ENCODE measurements around the gene WFS1. TPM values are rescaled to one million over a fixed set of nuclear protein-coding genes. Genes with fewer than 3 reads are reported as not detected.
A peak's percentile ranks its signal among the peaks of the same experiment; 100 is the strongest.

The WFS1 gene
- 23.7 TPM for polyA plus RNA-seq (2013, experiment 1 of 2)
- 21.6 TPM for polyA plus RNA-seq (2013, experiment 2 of 2)

GRCh38 chr4:6269616-6270511, at the start of gene WFS1:
TSS of gene WFS1 (plus strand) at chr4:6269850. CDS start at chr4:6277456, 7,606 bp downstream.
- Histone ChIP-seq H3K23ac (ENCODE audit: low read length) (peak within 1 kb of the TSS; percentile 3), H3K4me1 (ENCODE audit: control insufficient read depth, low read depth, low read length) (peaks cover 2% of the 10 kb centered on the region), H3K79me2 (ENCODE audit: control insufficient read depth, insufficient read depth, low read length) (peaks cover 3% of the 10 kb centered on the region), H3K4me2 (ENCODE audit: low read length) (peak within 1 kb of the TSS; percentile 71), H4K5ac (ENCODE audit: low read length) (no peak within 1 kb of the TSS), H3K27ac (ENCODE audit: low read depth, low read length) (no peak within 1 kb of the TSS), H2AK5ac (ENCODE audit: low read length) (no peak within 1 kb of the TSS), H3K9ac (ENCODE audit: low read length) (peak within 1 kb of the TSS; percentile 90), H3K18ac (ENCODE audit: low read length) (peak within 1 kb of the TSS; percentile 82), H3K27me3 (ENCODE audit: insufficient read depth, low read length, poor library complexity) (no peaks in the 10 kb centered on the region), H3K56ac (ENCODE audit: low read length) (peak within 1 kb of the TSS; percentile 94), H3K4me3 (ENCODE audit: low read length) (peak within 1 kb of the TSS; percentile 77), H3K36me3 (ENCODE audit: control insufficient read depth, insufficient read depth, low read length) (no peaks in the 10 kb centered on the region), H2BK120ac (ENCODE audit: low read depth, low read length) (no peak within 1 kb of the TSS), H3K4ac (ENCODE audit: low read depth, low read length) (peak within 1 kb of the TSS; percentile 78), H2BK5ac (ENCODE audit: low read length) (no peak within 1 kb of the TSS), H2BK15ac (replicated peaks; ENCODE audit: low read depth) (no peak within 1 kb of the TSS), H4K8ac (ENCODE audit: low read depth, low read length) (no peak within 1 kb of the TSS), H3K79me1 (ENCODE audit: low read length) (peaks cover 6% of the 10 kb centered on the region)
- WGBS (ENCODE audit: extremely low coverage, insufficient coverage, low lambda C conversion rate) = no CpG with 5 or more reads among the region's 104 CpGs
- peak; percentile 99 for DNase-seq

GRCh38 chr4:6221301-6221850, 48.3 kb upstream of the WFS1 start:
- no peaks in the 10 kb centered on the region for H3K36me3 ChIP-seq (ENCODE audit: control insufficient read depth, insufficient read depth, low read length)
- peak overlapping the region; percentile 40 for H3K4me2 ChIP-seq (ENCODE audit: low read length)
- H2BK5ac ChIP-seq (ENCODE audit: low read length) = no peak overlapping the region
- no peak overlapping the region for H4K8ac ChIP-seq (ENCODE audit: low read depth, low read length)
- H2BK15ac ChIP-seq (replicated peaks; ENCODE audit: low read depth) = no peak overlapping the region
- WGBS (ENCODE audit: extremely low coverage, insufficient coverage, low lambda C conversion rate) = no CpG with 5 or more reads among the region's 16 CpGs
- no peak overlapping the region for H2AK5ac ChIP-seq (ENCODE audit: low read length)
- no peak overlapping the region for H2BK120ac ChIP-seq (ENCODE audit: low read depth, low read length)
- H3K56ac ChIP-seq (ENCODE audit: low read length) = no peak overlapping the region
- H3K27me3 ChIP-seq (ENCODE audit: insufficient read depth, low read length, poor library complexity) = no peaks in the 10 kb centered on the region
- no peak overlapping the region for H3K27ac ChIP-seq (ENCODE audit: low read depth, low read length)
- no peaks in the 10 kb centered on the region for H3K79me2 ChIP-seq (ENCODE audit: control insufficient read depth, insufficient read depth, low read length)
- H3K4me3 ChIP-seq (ENCODE audit: low read length) = no peak overlapping the region
- H3K9ac ChIP-seq (ENCODE audit: low read length) = no peak overlapping the region
- H3K23ac ChIP-seq (ENCODE audit: low read length) = no peak overlapping the region
- H3K4ac ChIP-seq (ENCODE audit: low read depth, low read length) = no peak overlapping the region
- DNase-seq = peak; percentile 63
- peaks cover 6% of the 10 kb centered on the region for H3K4me1 ChIP-seq (ENCODE audit: control insufficient read depth, low read depth, low read length)
- H4K5ac ChIP-seq (ENCODE audit: low read length) = no peak overlapping the region
- no peaks in the 10 kb centered on the region for H3K79me1 ChIP-seq (ENCODE audit: low read length)
- no peak overlapping the region for H3K18ac ChIP-seq (ENCODE audit: low read length)

GRCh38 chr4:6221851-6222760, 47.5 kb upstream of the WFS1 start:
- peak; percentile 81 for DNase-seq
- Histone ChIP-seq H3K9ac (ENCODE audit: low read length) (no peak overlapping the region), H3K23ac (ENCODE audit: low read length) (no peak overlapping the region), H3K4me2 (ENCODE audit: low read length) (peak overlapping the region; percentile 18), H3K4me3 (ENCODE audit: low read length) (no peak overlapping the region), H3K4me1 (ENCODE audit: control insufficient read depth, low read depth, low read length) (peaks cover 6% of the 10 kb centered on the region), H3K36me3 (ENCODE audit: control insufficient read depth, insufficient read depth, low read length) (no peaks in the 10 kb centered on the region), H3K4ac (ENCODE audit: low read depth, low read length) (no peak overlapping the region), H2BK120ac (ENCODE audit: low read depth, low read length) (no peak overlapping the region), H2BK5ac (ENCODE audit: low read length) (no peak overlapping the region), H3K56ac (ENCODE audit: low read length) (peak overlapping the region; percentile 53), H3K27me3 (ENCODE audit: insufficient read depth, low read length, poor library complexity) (no peaks in the 10 kb centered on the region), H3K27ac (ENCODE audit: low read depth, low read length) (no peak overlapping the region), H4K8ac (ENCODE audit: low read depth, low read length) (no peak overlapping the region), H3K79me1 (ENCODE audit: low read length) (no peaks in the 10 kb centered on the region), H4K5ac (ENCODE audit: low read length) (no peak overlapping the region), H3K79me2 (ENCODE audit: control insufficient read depth, insufficient read depth, low read length) (no peaks in the 10 kb centered on the region), H3K18ac (ENCODE audit: low read length) (no peak overlapping the region), H2BK15ac (replicated peaks; ENCODE audit: low read depth) (no peak overlapping the region), H2AK5ac (ENCODE audit: low read length) (no peak overlapping the region)
- no CpG with 5 or more reads among the region's 84 CpGs for WGBS (ENCODE audit: extremely low coverage, insufficient coverage, low lambda C conversion rate)

- Histone ChIP-seq H3K23ac (ENCODE audit: low read length) (no peak overlapping the region), H4K8ac (ENCODE audit: low read depth, low read length) (no peak overlapping the region), H3K79me1 (ENCODE audit: low read length) (no peaks in the 10 kb centered on the region), H3K36me3 (ENCODE audit: control insufficient read depth, insufficient read depth, low read length) (no peaks in the 10 kb centered on the region), H3K9ac (ENCODE audit: low read length) (no peak overlapping the region), H4K5ac (ENCODE audit: low read length) (no peak overlapping the region), H2AK5ac (ENCODE audit: low read length) (no peak overlapping the region), H3K27ac (ENCODE audit: low read depth, low read length) (no peak overlapping the region), H3K4me2 (ENCODE audit: low read length) (no peak overlapping the region), H3K18ac (ENCODE audit: low read length) (no peak overlapping the region), H3K4me1 (ENCODE audit: control insufficient read depth, low read depth, low read length) (peaks cover 6% of the 10 kb centered on the region), H3K79me2 (ENCODE audit: control insufficient read depth, insufficient read depth, low read length) (no peaks in the 10 kb centered on the region), H3K4me3 (ENCODE audit: low read length) (no peak overlapping the region), H2BK15ac (replicated peaks; ENCODE audit: low read depth) (no peak overlapping the region), H3K27me3 (ENCODE audit: insufficient read depth, low read length, poor library complexity) (no peaks in the 10 kb centered on the region), H2BK5ac (ENCODE audit: low read length) (no peak overlapping the region), H3K4ac (ENCODE audit: low read depth, low read length) (no peak overlapping the region), H2BK120ac (ENCODE audit: low read depth, low read length) (no peak overlapping the region), H3K56ac (ENCODE audit: low read length) (no peak overlapping the region)
- DNase-seq = peak; percentile 89
- no CpG with 5 or more reads among the region's 10 CpGs for WGBS (ENCODE audit: extremely low coverage, insufficient coverage, low lambda C conversion rate)
These were observed 46.8 kb upstream of the WFS1 start for GRCh38 chr4:6222761-6223292.

- DNase-seq = no peak
- H3K18ac ChIP-seq (ENCODE audit: low read length) = no peak overlapping the region
- H4K8ac ChIP-seq (ENCODE audit: low read depth, low read length) = no peak overlapping the region
- H3K79me1 ChIP-seq (ENCODE audit: low read length) = no peaks in the 10 kb centered on the region
- H2BK15ac ChIP-seq (replicated peaks; ENCODE audit: low read depth) = no peak overlapping the region
- peaks cover 6% of the 10 kb centered on the region for H3K4me1 ChIP-seq (ENCODE audit: control insufficient read depth, low read depth, low read length)
- H3K23ac ChIP-seq (ENCODE audit: low read length) = no peak overlapping the region
- H3K27ac ChIP-seq (ENCODE audit: low read depth, low read length) = no peak overlapping the region
- H3K27me3 ChIP-seq (ENCODE audit: insufficient read depth, low read length, poor library complexity) = no peaks in the 10 kb centered on the region
- no peak overlapping the region for H4K5ac ChIP-seq (ENCODE audit: low read length)
- no peak overlapping the region for H3K4ac ChIP-seq (ENCODE audit: low read depth, low read length)
- H2BK120ac ChIP-seq (ENCODE audit: low read depth, low read length) = no peak overlapping the region
- no peaks in the 10 kb centered on the region for H3K36me3 ChIP-seq (ENCODE audit: control insufficient read depth, insufficient read depth, low read length)
- H2BK5ac ChIP-seq (ENCODE audit: low read length) = no peak overlapping the region
- no peak overlapping the region for H3K56ac ChIP-seq (ENCODE audit: low read length)
- no peak overlapping the region for H2AK5ac ChIP-seq (ENCODE audit: low read length)
- H3K9ac ChIP-seq (ENCODE audit: low read length) = no peak overlapping the region
- no peak overlapping the region for H3K4me2 ChIP-seq (ENCODE audit: low read length)
- no CpG with 5 or more reads among the region's 3 CpGs for WGBS (ENCODE audit: extremely low coverage, insufficient coverage, low lambda C conversion rate)
- no peak overlapping the region for H3K4me3 ChIP-seq (ENCODE audit: low read length)
- H3K79me2 ChIP-seq (ENCODE audit: control insufficient read depth, insufficient read depth, low read length) = no peaks in the 10 kb centered on the region
These were observed 44.9 kb upstream of the WFS1 start for GRCh38 chr4:6224735-6225134.
